CD4-positive, alpha-beta T cell treated with Interleukin-2 at 100 ng/mL for 4 hours (primary cell): ENCODE data around the gene TMEM129.
A peak's percentile ranks its signal among the peaks of the same experiment; 100 is the strongest.
"Not testable (repeated sequence)": the region's sequence is repeated elsewhere in the genome, so short reads cannot be mapped to it uniquely, and the experiment has no call there.

Experiments
- DNase-seq: peaks from one replicate; pipeline ENCODE4 v3.0.0-alpha.2; 2020; ENCODE audit warnings: low spot score

Gene TMEM129

GRCh38 chr4:1695913-1696312, 25.2 kb downstream of the TMEM129 start:
- no peak for DNase-seq

GRCh38 chr4:1693131-1693896, 27.8 kb downstream of the TMEM129 start:
- DNase-seq: peak; percentile 87

DNA sequence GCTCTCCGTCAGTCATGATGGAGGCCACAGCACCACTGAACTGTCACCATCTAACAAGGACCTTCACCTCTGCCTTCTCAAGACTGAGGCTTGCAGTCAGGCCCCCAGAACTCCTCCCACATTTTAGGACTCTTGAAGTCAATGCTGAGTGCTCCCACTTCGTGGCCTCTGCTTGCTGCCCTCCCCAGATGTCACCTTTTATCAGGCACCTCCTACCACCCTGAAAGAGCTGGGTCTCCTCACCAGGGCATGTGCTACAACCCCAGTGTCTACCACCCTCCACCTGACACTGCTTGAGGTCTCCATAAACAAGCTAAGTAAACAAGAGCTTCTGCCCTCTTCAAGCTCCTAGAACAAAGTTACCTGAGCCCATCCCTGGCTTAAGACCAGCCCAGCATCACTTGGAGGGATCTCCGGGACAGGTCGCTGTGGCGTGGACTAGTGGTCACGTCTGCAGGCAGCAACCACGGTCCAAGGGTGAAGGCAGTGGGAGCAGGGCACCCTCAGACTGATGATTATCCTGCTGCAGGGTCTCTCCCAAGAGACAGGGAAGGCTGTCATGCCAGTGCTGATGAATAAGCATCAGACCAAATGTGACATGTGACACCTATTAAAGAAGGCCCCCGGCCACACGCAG, 29.3 kb downstream of the TMEM129 start:
- no peak for DNase-seq

- DNase-seq: no peak
Observed at GRCh38 chr4:1690698-1691097, 30.4 kb downstream of the TMEM129 start.

DNA sequence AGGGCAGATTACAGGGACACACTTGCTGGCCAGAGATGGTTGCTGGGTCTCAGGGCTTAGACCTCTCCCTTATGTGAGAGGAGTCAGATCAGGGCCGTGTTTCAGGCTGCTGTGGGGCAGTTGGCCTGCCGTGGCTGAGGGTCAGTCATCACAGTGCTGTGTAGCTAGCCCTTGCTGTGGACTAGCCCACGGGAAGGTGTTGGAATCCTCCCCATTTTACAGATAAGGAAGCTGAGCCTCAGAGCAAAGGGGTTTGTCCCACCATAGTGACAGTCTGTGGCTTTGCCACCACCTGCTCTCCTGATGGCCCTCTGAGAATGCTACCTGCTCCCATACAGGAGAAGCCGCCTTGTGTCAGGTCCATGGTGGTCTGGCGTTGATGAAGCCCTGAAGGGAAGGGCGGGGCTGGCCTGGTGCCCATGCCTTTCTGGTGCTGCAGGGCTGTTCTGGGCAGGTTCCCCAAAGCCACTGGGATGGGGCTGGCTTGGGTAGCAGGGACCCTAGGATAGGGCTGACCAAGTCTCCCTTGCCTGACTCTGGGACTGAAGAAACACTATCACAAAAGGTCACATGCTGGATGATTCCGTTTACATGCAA, 34.6 kb downstream of the TMEM129 start:
- DNase-seq: no peak

DNA sequence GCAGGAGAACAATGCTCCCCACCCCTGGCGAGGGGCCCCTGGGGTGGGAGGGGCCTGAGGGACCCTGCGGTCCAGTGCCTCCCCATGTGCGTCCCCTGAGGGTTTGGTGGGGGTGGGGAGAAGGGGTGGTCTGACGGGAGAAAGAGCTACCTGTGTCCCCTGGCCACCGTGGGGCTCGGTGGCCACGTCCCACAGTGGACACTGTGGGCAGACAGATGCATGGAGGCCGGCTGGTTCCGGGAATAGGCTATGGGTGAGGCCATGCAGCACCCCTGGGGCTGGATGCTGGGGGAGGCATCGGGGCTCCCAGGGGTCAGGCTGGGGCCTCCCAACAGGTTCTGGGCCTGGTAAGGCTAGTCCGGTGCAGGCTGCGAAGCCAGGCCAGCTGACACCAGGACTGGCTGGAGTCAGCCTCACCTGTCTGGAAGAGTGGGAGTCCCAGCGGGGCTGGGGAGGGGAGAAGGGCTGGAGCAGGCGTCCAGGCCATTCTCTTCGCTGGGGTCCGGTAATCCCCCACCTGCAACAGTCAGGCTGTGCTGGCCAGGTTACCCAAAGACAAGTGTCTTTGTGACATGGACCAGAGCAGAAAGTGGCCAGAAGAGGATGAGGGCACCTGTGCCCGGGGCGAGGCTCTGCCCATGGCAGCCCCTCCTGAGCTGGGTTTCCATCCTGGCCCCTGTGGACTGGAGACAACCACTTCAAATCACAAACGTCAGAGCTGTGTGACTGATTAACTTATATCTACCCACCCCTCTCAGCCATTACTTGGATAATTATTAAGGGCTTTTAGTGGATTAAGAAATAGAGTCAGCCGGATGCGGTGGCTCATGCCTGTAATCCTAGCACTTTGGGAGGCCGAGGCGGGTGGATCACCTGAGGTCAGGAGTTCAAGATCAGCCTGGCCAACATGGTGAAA, 35.6 kb downstream of the TMEM129 start:
- DNase-seq: no peak

GRCh38 chr4:1684506-1685234, 36.5 kb downstream of the TMEM129 start:
- no peak for DNase-seq

GRCh38 chr4:1683736-1684505, 37.2 kb downstream of the TMEM129 start, which contains the start of gene FAM53A:
FAM53A (minus strand) TSS chr4:1684313; CDS start chr4:1668741, 15,572 bp downstream.
- peak; percentile 92 for DNase-seq

GRCh38 chr4:1683261-1683735, 37.8 kb downstream of the TMEM129 start:
- DNase-seq: peak; percentile 2

- no peak for DNase-seq
Observed at GRCh38 chr4:1682860-1683259, 38.3 kb downstream of the TMEM129 start.

DNA sequence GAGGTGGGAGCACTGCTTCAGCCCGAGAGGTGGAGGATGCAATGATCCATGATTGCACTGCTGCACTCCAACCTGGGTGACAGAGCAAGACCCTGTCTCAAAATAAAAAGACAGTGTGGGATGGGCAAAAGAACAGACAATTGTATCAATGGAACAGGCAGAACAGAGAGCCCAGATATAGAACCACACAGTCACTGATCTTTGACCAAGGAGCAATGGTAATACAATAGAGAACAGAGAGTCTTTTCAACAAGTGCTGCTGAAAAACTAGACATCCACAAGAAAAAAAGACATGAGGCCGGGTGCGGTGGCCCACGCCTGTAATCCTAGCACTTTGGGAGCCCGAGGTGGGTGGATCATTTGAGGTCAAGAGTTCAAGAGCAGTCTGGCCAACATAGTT, 42.9 kb downstream of the TMEM129 start:
- no peak for DNase-seq

- DNase-seq: no peak
Observed at GRCh38 chr4:1676605-1677525, 44.3 kb downstream of the TMEM129 start.

DNA sequence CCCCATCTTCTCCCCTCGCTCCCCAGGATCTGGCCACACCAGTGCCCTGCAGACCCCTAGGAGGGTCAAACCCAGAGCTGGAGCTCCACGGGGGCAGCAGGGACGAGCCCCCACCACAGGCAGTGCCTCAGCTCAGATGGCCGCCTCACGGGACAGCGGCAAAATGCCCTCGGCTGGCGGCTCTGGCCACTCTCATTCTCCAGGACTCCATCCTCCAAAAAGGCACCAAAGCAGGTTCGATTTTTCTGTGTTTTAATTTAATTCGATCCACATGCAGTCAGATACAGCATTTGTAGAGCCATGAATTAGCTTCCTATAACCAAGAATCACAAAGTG, 45.4 kb downstream of the TMEM129 start:
- DNase-seq: no peak

- DNase-seq: no peak
Observed at GRCh38 chr4:1675136-1675801, 45.9 kb downstream of the TMEM129 start.

DNA sequence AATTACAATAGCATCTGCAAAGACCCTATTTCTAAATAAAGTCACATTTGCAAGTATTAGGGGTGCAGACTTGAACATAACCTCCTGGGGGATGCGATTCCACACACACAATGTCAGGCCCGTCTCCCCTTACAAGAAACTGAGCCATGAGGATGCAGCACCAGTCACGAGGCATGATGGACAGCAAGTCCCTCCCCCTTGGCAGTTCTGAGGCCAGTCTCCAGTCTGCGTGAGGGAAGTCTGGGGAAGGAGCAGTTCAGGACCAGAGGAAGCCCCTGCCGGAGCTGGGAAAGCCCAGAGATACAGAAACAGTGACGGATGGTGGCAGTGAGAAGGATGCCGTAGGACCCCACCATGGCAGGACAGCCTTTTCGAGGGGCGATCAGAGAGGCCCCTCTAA, 46.4 kb downstream of the TMEM129 start:
- no peak for DNase-seq

- DNase-seq: no peak
Observed at GRCh38 chr4:1673671-1674070, 47.5 kb downstream of the TMEM129 start.

DNA sequence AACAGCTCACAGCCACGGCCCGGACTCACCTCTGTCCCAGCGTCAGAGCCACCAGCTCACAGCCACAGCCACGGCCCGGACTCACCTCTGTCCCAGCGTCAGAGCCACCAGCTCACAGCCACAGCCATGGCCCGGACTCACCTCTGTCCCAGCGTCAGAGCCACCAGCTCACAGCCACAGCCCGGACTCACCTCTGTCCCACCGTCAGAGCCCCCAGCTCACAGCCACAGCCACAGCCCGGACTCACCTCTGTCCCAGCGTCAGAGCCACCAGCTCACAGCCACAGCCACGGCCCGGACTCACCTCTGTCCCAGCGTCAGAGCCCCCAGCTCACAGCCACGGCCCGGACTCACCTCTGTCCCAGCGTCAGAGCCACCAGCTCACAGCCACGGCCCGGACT, 50.1 kb downstream of the TMEM129 start:
- not testable (repeated sequence) for DNase-seq

DNA sequence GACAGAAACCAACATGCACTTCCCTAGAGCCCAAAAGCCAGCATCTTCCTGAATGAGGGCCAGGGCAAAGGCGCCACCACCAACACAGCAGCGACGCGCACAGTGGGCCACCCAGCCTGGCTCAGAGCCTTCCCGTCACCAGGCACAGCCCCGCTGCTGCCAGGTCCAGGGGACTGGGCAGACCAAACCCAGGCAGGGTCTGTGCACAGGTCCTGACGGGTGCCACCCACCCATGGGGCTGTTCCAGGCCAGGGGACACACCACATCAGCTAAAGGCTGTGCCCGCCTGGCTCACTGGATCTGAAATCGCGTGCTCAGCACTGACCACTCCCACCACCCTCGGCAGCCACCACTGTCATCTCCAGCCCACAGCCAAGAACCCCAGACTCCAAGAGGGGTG, 50.8 kb downstream of the TMEM129 start:
- DNase-seq: no peak

DNA sequence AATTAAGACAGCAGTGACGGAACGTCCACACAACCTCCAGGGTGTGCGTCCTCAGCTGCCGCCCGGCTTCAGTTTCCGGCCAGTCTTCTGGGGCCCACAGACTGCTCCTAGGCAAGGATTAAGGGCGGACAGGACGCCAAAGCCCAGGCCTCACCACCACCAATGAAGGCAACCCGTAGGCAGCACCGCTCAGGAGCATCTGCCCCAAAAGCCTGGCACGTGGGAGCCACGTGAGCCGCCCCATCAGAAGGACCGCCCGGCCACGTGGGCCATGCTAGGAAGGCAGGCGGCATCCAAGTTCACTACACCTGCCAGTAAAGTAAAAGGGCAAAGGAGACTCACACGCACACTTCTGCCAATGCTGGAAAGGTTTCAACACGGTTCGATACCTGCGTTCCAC, 51.3 kb downstream of the TMEM129 start:
- DNase-seq: no peak
